Subcutaneous adipose tissue (tissue), 4 donors: Measurements from ENCODE around the gene JAZF1. TPM values are rescaled to one million over a fixed set of nuclear protein-coding genes. Genes with fewer than 3 reads are reported as not detected.

ENCODE experiments used
- CTCF ChIP-seq: fragments of 450-650 bp; IDR thresholded peaks from one replicate; pipeline ENCODE4 v1.5.1; 2016; ENCODE audit warnings: low read depth, mild to moderate bottlenecking, control low read depth, antibody characterized with exemption, moderate library complexity
- total RNA-seq, 4 donors: library from RNA; depleted of rRNA; stranded (reverse); fragments of >200 nt; gene quantifications; one replicate each; pipeline ENCODE4 v1.1.0, GENCODE V29; 2016

Gene JAZF1
- total RNA-seq, 4 donors from 2014 or later: 12.6 to 35.9 (median 23.2) TPM

- TF ChIP-seq CTCF: no peak
Measured at GRCh38 chr7:28137463-28137862, 43.1 kb downstream of the JAZF1 start.

- no peak for TF ChIP-seq CTCF
Measured at GRCh38 chr7:28136885-28137284, 43.7 kb downstream of the JAZF1 start.

GRCh38 chr7:28136420-28136819 lies 44.2 kb downstream of the JAZF1 start:
- TF ChIP-seq CTCF: no peak

GRCh38 chr7:28135760-28136159 lies 44.8 kb downstream of the JAZF1 start:
- TF ChIP-seq CTCF: no peak

GRCh38 chr7:28135315-28135714 lies 45.3 kb downstream of the JAZF1 start:
- no peak for TF ChIP-seq CTCF

GRCh38 chr7:28133872-28134271 lies 46.7 kb downstream of the JAZF1 start:
- TF ChIP-seq CTCF: no peak

GRCh38 chr7:28132959-28133870 lies 47.4 kb downstream of the JAZF1 start:
- TF ChIP-seq CTCF: no peak
